Stimulated activated CD4-positive, alpha-beta T cell treated with anti-CD3 and anti-CD28 coated beads, Interleukin-4, amount 100 ng/mL, for 24 hours (primary cell): ENCODE results near the gene NCK2.
A peak's percentile ranks its signal among the peaks of the same experiment; 100 is the strongest.

Experiments
- DNase-seq: peaks from one replicate; pipeline ENCODE4 v3.0.0-alpha.2; 2020

Gene NCK2

GRCh38 chr2:105857076-105857740, 112.5 kb downstream of the NCK2 start:
- DNase-seq: peak; percentile 41

- peak; percentile 39 for DNase-seq
Observed at GRCh38 chr2:105858868-105859693, 114.4 kb downstream of the NCK2 start.

- no peak for DNase-seq
Observed at GRCh38 chr2:105859694-105859951, 114.9 kb downstream of the NCK2 start.

- DNase-seq: no peak
Observed at GRCh38 chr2:105860567-105860966, 115.9 kb downstream of the NCK2 start.

GRCh38 chr2:105861200-105861599, 116.5 kb downstream of the NCK2 start:
- no peak for DNase-seq

- DNase-seq: no peak
Observed at GRCh38 chr2:105862843-105863242, 118.1 kb downstream of the NCK2 start.

GRCh38 chr2:105864262-105864661, 119.5 kb downstream of the NCK2 start:
- DNase-seq: no peak

- no peak for DNase-seq
Observed at GRCh38 chr2:105865222-105865913, 120.7 kb downstream of the NCK2 start.

GRCh38 chr2:105866216-105867185, 121.8 kb downstream of the NCK2 start:
- no peak for DNase-seq

GRCh38 chr2:105867587-105867986, 122.9 kb downstream of the NCK2 start:
- DNase-seq: no peak

GRCh38 chr2:105868060-105868459, 123.3 kb downstream of the NCK2 start:
- DNase-seq: no peak

GRCh38 chr2:105869341-105869740, 124.6 kb downstream of the NCK2 start:
- no peak for DNase-seq

GRCh38 chr2:105870062-105870461, 125.3 kb downstream of the NCK2 start:
- no peak for DNase-seq

GRCh38 chr2:105870858-105871257, 126.1 kb downstream of the NCK2 start:
- DNase-seq: no peak

- no peak for DNase-seq
Observed at GRCh38 chr2:105872142-105872728, 127.5 kb downstream of the NCK2 start.

- no peak for DNase-seq
Observed at GRCh38 chr2:105872830-105873229, 128.1 kb downstream of the NCK2 start.

- DNase-seq: no peak
Observed at GRCh38 chr2:105873281-105873680, 128.6 kb downstream of the NCK2 start.

- DNase-seq: peak; percentile 79
Observed at GRCh38 chr2:105873721-105874120, 129.0 kb downstream of the NCK2 start.

- no peak for DNase-seq
Observed at GRCh38 chr2:105874466-105874865, 129.8 kb downstream of the NCK2 start.

- DNase-seq: no peak
Observed at GRCh38 chr2:105875241-105875640, 130.5 kb downstream of the NCK2 start.

GRCh38 chr2:105876191-105876590, 131.5 kb downstream of the NCK2 start:
- no peak for DNase-seq

- DNase-seq: no peak
Observed at GRCh38 chr2:105877945-105878344, 133.2 kb downstream of the NCK2 start.
